Activated naive CD4-positive, alpha-beta T cell treated with anti-CD3 and anti-CD28 coated beads for 36 hours (primary cell): ENCODE results near the gene STRIP1. TPM values are rescaled to one million over a fixed set of nuclear protein-coding genes. Genes with fewer than 3 reads are reported as not detected.

Experiments
- CTCF ChIA-PET: fragments of 350-600 bp; sonication (Branson Sonifier 250); formaldehyde crosslinking; loops from one replicate; lab custom pipeline; 2021; ENCODE audit warnings: antibody characterized with exemption; lab: Charles Lee
- DNase-seq: peaks from one replicate; pipeline ENCODE4 v3.0.0-alpha.2; 2020
- H3K27ac Mint-ChIP-seq: one replicate; pipeline ENCODE4 v1.8.0; 2021; ENCODE audit warnings: mild to moderate bottlenecking, mixed read lengths
- H3K27me3 Mint-ChIP-seq: one replicate; pipeline ENCODE4 v1.8.0; 2021; ENCODE audit warnings: low read depth, mixed read lengths
- H3K36me3 Mint-ChIP-seq: one replicate; pipeline ENCODE4 v1.8.0; 2021; ENCODE audit warnings: low read depth, mixed read lengths
- H3K4me1 Mint-ChIP-seq: one replicate; pipeline ENCODE4 v1.8.0; 2021; ENCODE audit warnings: low read depth, mixed read lengths
- H3K4me3 Mint-ChIP-seq: one replicate; pipeline ENCODE4 v1.8.0; 2021; ENCODE audit warnings: mild to moderate bottlenecking, moderate library complexity, mixed read lengths
- H3K9me3 Mint-ChIP-seq: one replicate; pipeline ENCODE4 v1.8.0; 2021; ENCODE audit warnings: mixed read lengths
- intact Hi-C: fragments of 100-400 bp; cut with micrococcal nuclease; formaldehyde crosslinking; loops from one replicate; pipeline ENCODE4 v1.15.1; 2023
- total RNA-seq, 2 experiments: library from RNA; stranded (reverse); gene quantifications; one replicate each; pipeline ENCODE4 v1.2.3, GENCODE V29; 2021

STRIP1 gene
- total RNA-seq: 10 to 100 TPM; 20.7 to 22.8 TPM

DNA sequence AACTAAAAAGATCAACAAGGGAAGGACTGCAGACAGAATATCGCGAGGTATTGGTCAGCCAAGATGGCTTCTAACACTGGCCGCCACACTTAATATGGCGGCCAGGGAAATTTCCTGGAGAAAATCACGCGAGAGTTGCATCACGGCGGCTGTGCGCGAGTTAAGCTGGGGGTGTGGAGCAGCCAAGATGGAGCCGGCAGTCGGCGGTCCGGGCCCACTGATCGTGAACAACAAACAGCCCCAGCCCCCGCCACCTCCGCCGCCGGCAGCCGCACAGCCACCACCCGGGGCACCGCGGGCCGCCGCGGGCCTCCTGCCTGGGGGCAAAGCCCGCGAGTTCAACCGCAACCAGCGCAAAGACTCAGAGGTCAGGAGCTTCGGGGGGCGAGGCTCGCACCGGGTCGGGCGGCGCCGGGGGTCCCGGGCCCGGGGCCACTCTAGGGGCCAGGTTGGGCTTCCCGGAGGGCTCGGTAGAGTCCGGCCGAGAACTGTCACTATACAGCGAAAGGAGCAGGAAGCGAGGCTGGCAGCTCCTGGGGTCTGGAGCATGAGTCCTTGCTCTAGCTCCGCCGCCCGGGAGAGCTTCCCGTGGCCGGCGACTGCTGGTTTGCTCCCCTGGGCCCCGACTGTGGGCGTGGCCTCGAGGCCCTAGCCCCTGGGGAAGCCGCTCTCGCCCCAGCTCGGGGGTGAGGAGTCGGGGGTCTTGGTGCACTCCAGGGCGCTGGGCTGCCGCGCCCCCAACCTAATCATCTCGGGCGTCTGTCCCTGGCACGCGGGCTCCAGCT, at the start of gene STRIP1:
Gene STRIP1 (plus strand): TSS at position 174 of the 785 bp plus-strand sequence. CDS start 14 bp downstream, at position 188.
- CTCF ChIA-PET: interaction anchor here (0.8 to 4.5 kb wide), 9 partner anchors 10 to 258 kb away, joined by 3 to 33 read pairs (median 4); partner anchors contain the start of gene AHCYL1
- Mint-ChIP-seq H3K4me3 (peak within 1 kb of the TSS; percentile 91), H3K9me3 (no peaks in the 10 kb centered on the region), H3K4me1 (peaks cover 51% of the 10 kb centered on the region), H3K27ac (peak within 1 kb of the TSS; percentile 79), H3K36me3 (peaks cover 8% of the 10 kb centered on the region), H3K27me3 (no peaks in the 10 kb centered on the region)
- peak; percentile 96 for DNase-seq
- intact Hi-C loops: loop anchor here (1.0 to 5.0 kb wide), 10 partner anchors 30 to 1287 kb away; partner anchors contain the start of genes AHCYL1, GNAI3, LAMTOR5 and PSMA5

DNA sequence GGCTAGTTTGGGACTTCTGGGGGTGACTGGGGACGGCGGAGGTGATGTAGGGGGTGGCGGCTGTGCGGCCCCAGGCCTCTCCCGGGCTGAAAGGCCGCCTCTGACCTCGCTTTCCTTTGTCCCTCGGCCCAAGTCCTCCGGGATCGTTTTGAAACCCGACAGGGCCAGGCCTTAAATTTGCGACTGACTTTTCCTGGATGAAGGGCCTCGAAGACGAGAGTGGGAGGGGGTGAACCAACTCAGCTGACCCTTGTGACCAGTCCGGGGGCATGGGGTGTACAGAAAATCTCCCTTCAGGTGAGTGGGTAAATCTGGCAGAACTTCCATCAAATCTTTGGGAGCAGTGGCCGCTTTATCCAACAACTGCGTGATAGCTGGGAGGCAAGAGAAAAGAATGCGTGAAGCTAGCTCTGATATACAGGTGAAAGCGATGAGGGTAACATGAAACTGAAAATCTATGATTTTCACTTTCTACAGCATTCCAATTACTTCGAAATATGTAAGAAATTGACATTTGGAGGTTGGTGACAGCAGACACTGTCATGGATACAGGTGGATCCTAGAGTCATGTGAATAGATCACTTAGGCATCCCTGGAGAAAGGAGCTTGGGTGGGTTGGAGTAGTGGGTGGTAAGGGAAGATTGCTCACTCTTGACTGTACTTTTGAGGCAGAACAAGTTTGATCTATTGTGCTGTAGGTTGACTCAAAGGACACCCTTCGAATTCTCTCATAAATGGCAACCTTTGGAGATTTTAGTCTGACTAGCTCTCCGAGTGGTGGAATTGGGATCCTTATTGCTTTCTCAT, 49.0 kb upstream of the STRIP1 start:
- H3K36me3 Mint-ChIP-seq: peaks cover 4% of the 10 kb centered on the region
- CTCF ChIA-PET: interaction anchor here (0.6 to 15.9 kb wide), 29 partner anchors 9 to 455 kb away, joined by 3 to 622 read pairs (median 10); partner anchors contain the start of genes GNAI3 and GSTM4
- H3K9me3 Mint-ChIP-seq: no peaks in the 10 kb centered on the region
- intact Hi-C loops: loop anchor here (1.0 to 10.0 kb wide), 3 partner anchors 9 to 561 kb away; partner anchors contain the start of genes CSF1 and PSMA5
- DNase-seq: no peak
- no peaks in the 10 kb centered on the region for H3K27me3 Mint-ChIP-seq
- H3K27ac Mint-ChIP-seq: peak overlapping the region; percentile 83
- peaks cover 31% of the 10 kb centered on the region for H3K4me1 Mint-ChIP-seq
- H3K4me3 Mint-ChIP-seq: peak overlapping the region; percentile 97

GRCh38 chr1:109986054-109986444, 48.4 kb upstream of the STRIP1 start:
- Mint-ChIP-seq H3K9me3 (no peaks in the 10 kb centered on the region), H3K27me3 (no peaks in the 10 kb centered on the region), H3K27ac (no peak overlapping the region), H3K4me1 (peaks cover 33% of the 10 kb centered on the region), H3K36me3 (peaks cover 6% of the 10 kb centered on the region), H3K4me3 (peak overlapping the region; percentile 97)
- intact Hi-C loops: loop anchor here (10.0 kb wide), 1 partner anchor 561 kb away; the partner anchor contains the start of gene PSMA5
- no peak for DNase-seq
- CTCF ChIA-PET: interaction anchor here (0.9 to 15.9 kb wide), 6 partner anchors 8 to 437 kb away, joined by 3 to 622 read pairs (median 14); partner anchors contain the start of gene GNAI3

DNA sequence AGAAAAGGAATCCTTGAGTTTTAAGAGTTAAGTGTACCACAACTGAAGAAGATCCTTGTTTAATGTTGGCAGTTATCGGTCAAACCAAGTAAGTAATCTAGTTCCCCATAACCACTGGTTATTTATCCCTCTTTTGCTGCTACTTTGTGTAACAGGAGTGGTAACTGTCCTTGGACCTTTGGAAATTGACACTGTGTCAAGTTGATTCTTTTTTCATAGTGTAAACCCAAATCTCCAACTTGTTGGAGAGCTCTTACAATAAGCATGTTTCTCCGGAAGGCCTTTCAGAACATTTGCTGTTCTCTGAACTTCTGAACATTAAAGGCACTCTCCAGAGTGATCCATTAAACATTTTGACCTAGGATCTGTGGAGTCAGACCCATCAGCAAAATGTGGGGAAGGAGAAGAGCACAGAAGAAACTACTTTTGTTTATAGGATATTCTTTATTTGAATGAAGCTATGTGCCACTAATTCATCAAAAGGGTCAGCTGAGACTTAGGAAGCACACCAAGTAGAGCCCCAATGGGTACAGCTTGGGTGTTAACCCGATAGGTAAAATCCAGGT, 46.0 kb upstream of the STRIP1 start:
- DNase-seq: no peak
- intact Hi-C loops: loop anchor here (10.0 kb wide), 1 partner anchor 564 kb away; the partner anchor contains the start of gene PSMA5
- H3K4me1 Mint-ChIP-seq: peaks cover 40% of the 10 kb centered on the region
- no peak overlapping the region for H3K27ac Mint-ChIP-seq
- peaks cover 6% of the 10 kb centered on the region for H3K36me3 Mint-ChIP-seq
- no peak overlapping the region for H3K4me3 Mint-ChIP-seq
- no peaks in the 10 kb centered on the region for H3K9me3 Mint-ChIP-seq
- CTCF ChIA-PET: interaction anchor here (15.9 kb wide), 1 partner anchor 206 kb away, joined by 622 read pairs; no protein-coding TSS in a partner anchor
- no peaks in the 10 kb centered on the region for H3K27me3 Mint-ChIP-seq

GRCh38 chr1:109989506-109990301, 44.7 kb upstream of the STRIP1 start:
- Mint-ChIP-seq H3K9me3 (no peaks in the 10 kb centered on the region), H3K27me3 (no peaks in the 10 kb centered on the region), H3K36me3 (peaks cover 5% of the 10 kb centered on the region), H3K4me1 (peaks cover 44% of the 10 kb centered on the region), H3K27ac (no peak overlapping the region), H3K4me3 (no peak overlapping the region)
- no peak for DNase-seq
- intact Hi-C loops: loop anchor here (10.0 kb wide), 1 partner anchor 565 kb away; the partner anchor contains the start of gene PSMA5
- CTCF ChIA-PET: interaction anchor here (15.9 kb wide), 1 partner anchor 208 kb away, joined by 622 read pairs; no protein-coding TSS in a partner anchor

DNA sequence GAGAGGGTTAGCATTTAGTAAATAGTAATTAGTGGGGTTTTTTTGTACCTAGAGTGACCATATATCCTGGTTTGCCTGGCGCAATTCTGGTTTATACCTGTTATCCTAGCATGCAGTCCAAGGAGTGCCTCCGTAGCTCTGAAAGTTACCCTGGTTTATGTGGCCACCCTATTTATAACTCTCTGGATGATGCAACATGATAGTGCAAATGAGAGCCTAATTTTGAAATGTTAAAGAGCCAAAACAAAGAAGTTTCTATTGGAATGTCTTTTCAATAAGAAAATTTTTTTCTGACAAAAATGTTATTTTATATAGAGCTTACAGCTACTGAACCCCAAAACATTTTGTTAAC, 44.1 kb upstream of the STRIP1 start:
- intact Hi-C loops: no loop called here
- no peaks in the 10 kb centered on the region for H3K27me3 Mint-ChIP-seq
- H3K4me1 Mint-ChIP-seq: peaks cover 44% of the 10 kb centered on the region
- H3K9me3 Mint-ChIP-seq: no peaks in the 10 kb centered on the region
- no peak overlapping the region for H3K4me3 Mint-ChIP-seq
- H3K36me3 Mint-ChIP-seq: peaks cover 4% of the 10 kb centered on the region
- no peak overlapping the region for H3K27ac Mint-ChIP-seq
- CTCF ChIA-PET: no interaction called here
- no peak for DNase-seq

DNA sequence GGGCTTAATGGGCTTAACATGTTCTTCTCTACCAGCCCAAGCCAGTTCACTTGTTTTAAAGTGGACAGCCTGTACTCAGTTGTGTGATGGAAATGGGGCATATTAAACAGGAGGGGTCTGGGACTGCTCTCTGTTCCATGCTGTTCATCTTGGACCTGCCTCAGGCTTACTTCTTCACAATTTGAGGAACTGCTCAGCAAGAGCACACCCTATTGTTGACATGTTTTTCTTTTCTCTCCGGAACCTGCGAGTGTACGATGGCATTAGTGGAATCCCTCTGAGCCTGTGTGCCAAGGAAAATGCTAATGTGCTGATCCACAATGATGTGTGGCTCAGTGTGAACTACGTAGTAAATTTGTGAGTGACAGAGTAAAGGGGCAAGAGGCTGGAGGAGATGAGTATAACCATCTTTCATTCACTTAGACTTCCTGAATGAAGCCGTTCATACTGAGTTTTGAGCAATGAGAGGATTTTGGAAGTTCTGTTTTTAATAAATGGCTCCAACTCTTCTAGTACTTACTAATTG, 43.0 kb upstream of the STRIP1 start:
- intact Hi-C loops: no loop called here
- Mint-ChIP-seq H3K9me3 (no peaks in the 10 kb centered on the region), H3K4me3 (no peak overlapping the region), H3K4me1 (peaks cover 32% of the 10 kb centered on the region), H3K36me3 (peaks cover 13% of the 10 kb centered on the region), H3K27me3 (no peaks in the 10 kb centered on the region), H3K27ac (no peak overlapping the region)
- no peak for DNase-seq
- CTCF ChIA-PET: no interaction called here

DNA sequence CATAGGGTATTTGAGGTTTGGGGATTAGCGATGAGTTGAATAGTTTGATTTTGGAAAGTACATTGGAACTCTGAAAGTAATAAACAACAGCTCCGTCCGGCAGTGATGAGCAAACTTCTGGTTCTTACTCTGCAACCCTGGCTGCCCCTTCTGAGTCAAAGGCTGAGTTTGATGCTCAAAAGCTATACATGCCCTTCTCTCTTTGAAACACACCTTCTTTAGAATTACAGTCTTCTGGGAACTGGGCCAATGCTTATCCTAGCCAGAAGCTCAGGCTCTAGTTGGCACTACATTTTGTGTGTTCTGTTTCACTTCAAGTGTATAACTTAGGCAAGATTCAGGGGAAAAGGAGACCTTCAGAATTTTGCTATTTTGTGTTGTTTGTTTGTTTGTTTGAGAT, 40.5 kb upstream of the STRIP1 start:
- DNase-seq: no peak
- CTCF ChIA-PET: interaction anchor here (1.1 to 2.6 kb wide), 2 partner anchors 8 to 10 kb away, joined by 3 to 14 read pairs; partner anchors contain the start of gene AHCYL1
- no peaks in the 10 kb centered on the region for H3K9me3 Mint-ChIP-seq
- H3K27ac Mint-ChIP-seq: no peak overlapping the region
- H3K4me3 Mint-ChIP-seq: no peak overlapping the region
- H3K27me3 Mint-ChIP-seq: no peaks in the 10 kb centered on the region
- H3K36me3 Mint-ChIP-seq: peaks cover 11% of the 10 kb centered on the region
- intact Hi-C loops: loop anchor here (1.0 kb wide), 1 partner anchor 9 kb away; no protein-coding TSS in a partner anchor
- peaks cover 16% of the 10 kb centered on the region for H3K4me1 Mint-ChIP-seq

- no peaks in the 10 kb centered on the region for H3K9me3 Mint-ChIP-seq
- intact Hi-C loops: loop anchor here (1.0 kb wide), 1 partner anchor 9 kb away; no protein-coding TSS in a partner anchor
- DNase-seq: no peak
- H3K4me3 Mint-ChIP-seq: no peak overlapping the region
- H3K36me3 Mint-ChIP-seq: peaks cover 11% of the 10 kb centered on the region
- no peak overlapping the region for H3K27ac Mint-ChIP-seq
- CTCF ChIA-PET: interaction anchor here (1.0 to 2.6 kb wide), 2 partner anchors 9 to 16 kb away, joined by 3 to 14 read pairs; partner anchors contain the start of gene AHCYL1
- no peaks in the 10 kb centered on the region for H3K27me3 Mint-ChIP-seq
- H3K4me1 Mint-ChIP-seq: peaks cover 16% of the 10 kb centered on the region
Measured at GRCh38 chr1:109994654-109995053, 39.8 kb upstream of the STRIP1 start.

GRCh38 chr1:109995536-109995935, 38.9 kb upstream of the STRIP1 start:
- H3K4me1 Mint-ChIP-seq: peaks cover 13% of the 10 kb centered on the region
- H3K27ac Mint-ChIP-seq: no peak overlapping the region
- no peaks in the 10 kb centered on the region for H3K27me3 Mint-ChIP-seq
- no peak for DNase-seq
- no peak overlapping the region for H3K4me3 Mint-ChIP-seq
- H3K9me3 Mint-ChIP-seq: no peaks in the 10 kb centered on the region
- peaks cover 11% of the 10 kb centered on the region for H3K36me3 Mint-ChIP-seq
- intact Hi-C loops: no loop called here
- CTCF ChIA-PET: no interaction called here

DNA sequence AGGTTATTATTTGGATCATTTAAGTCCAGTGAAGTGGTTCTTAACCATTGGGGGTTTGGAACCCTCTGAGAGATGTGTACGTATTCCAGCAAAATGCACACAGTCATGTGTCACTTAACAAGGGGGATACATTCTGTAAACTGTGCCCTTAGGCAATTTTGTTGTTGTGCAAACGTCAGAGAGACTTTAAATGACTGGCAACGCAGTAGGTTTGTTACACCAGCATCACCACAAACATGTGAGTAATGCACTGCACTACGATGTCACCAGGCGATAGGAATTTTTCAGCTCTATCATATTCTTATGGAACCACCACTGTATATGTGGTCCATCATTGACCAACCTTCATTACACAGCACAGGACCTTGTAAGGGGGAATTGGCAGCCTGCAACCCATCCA, 37.9 kb upstream of the STRIP1 start:
- Mint-ChIP-seq H3K4me3 (no peak overlapping the region), H3K27ac (no peak overlapping the region), H3K27me3 (no peaks in the 10 kb centered on the region), H3K9me3 (no peaks in the 10 kb centered on the region), H3K36me3 (peaks cover 9% of the 10 kb centered on the region), H3K4me1 (peaks cover 9% of the 10 kb centered on the region)
- DNase-seq: no peak
- intact Hi-C loops: no loop called here
- CTCF ChIA-PET: interaction anchor here (1.2 kb wide), 1 partner anchor 12 kb away, joined by 6 read pairs; the partner anchor contains the start of gene AHCYL1
